GM18508 (cell line): ENCODE measurements around the gene BCAR3.
A peak's percentile ranks its signal among the peaks of the same experiment; 100 is the strongest.
"Not testable (repeated sequence)": the region's sequence is repeated elsewhere in the genome, so short reads cannot be mapped to it uniquely, and the experiment has no call there.

Experiments
- ATAC-seq: cut with Tn5 transposase; IDR thresholded peaks from one replicate; pipeline ENCODE4 v1.9.1; 2021; ENCODE audit warnings: moderate number of reproducible peaks; ENCODE audit not compliant: insufficient read depth, unreplicated experiment

Gene BCAR3

GRCh38 chr1:93690921-93691789 lies 9.5 kb upstream of the BCAR3 start:
- no peak for ATAC-seq

GRCh38 chr1:93690341-93690740 lies 8.7 kb upstream of the BCAR3 start:
- ATAC-seq: no peak

- no peak for ATAC-seq
Measured at GRCh38 chr1:93689521-93690223, 8.0 kb upstream of the BCAR3 start.

GRCh38 chr1:93687542-93687941 lies 5.9 kb upstream of the BCAR3 start:
- ATAC-seq: no peak

GRCh38 chr1:93686504-93687250 lies 5.0 kb upstream of the BCAR3 start:
- no peak for ATAC-seq

GRCh38 chr1:93685918-93686317 lies 4.3 kb upstream of the BCAR3 start:
- ATAC-seq: no peak

- no peak for ATAC-seq
Measured at GRCh38 chr1:93683234-93683633, 1.6 kb upstream of the BCAR3 start.

GRCh38 chr1:93681989-93682412 lies 364 bp upstream of the BCAR3 start:
- ATAC-seq: no peak

GRCh38 chr1:93680420-93681100 lies 1.1 kb downstream of the BCAR3 start:
- peak; percentile 58 for ATAC-seq

- ATAC-seq: no peak
Measured at GRCh38 chr1:93680076-93680419, 1.6 kb downstream of the BCAR3 start.

- ATAC-seq: no peak
Measured at GRCh38 chr1:93679546-93679945, 2.1 kb downstream of the BCAR3 start.

GRCh38 chr1:93678946-93679480 lies 2.6 kb downstream of the BCAR3 start:
- no peak for ATAC-seq

GRCh38 chr1:93678491-93678890 lies 3.1 kb downstream of the BCAR3 start:
- ATAC-seq: no peak

- ATAC-seq: no peak
Measured at GRCh38 chr1:93677729-93678128, 3.9 kb downstream of the BCAR3 start.

GRCh38 chr1:93676427-93676826 lies 5.2 kb downstream of the BCAR3 start:
- no peak for ATAC-seq

- ATAC-seq: no peak
Measured at GRCh38 chr1:93675931-93676330, 5.7 kb downstream of the BCAR3 start.

- ATAC-seq: no peak
Measured at GRCh38 chr1:93675271-93675670, 6.4 kb downstream of the BCAR3 start.

GRCh38 chr1:93674071-93674470 lies 7.6 kb downstream of the BCAR3 start:
- ATAC-seq: not testable (repeated sequence)

- ATAC-seq: no peak
Measured at GRCh38 chr1:93673163-93673829, 8.3 kb downstream of the BCAR3 start.
